GM12892 (cell line): ENCODE measurements around the gene SOD1.

Experiments used
- DNase-seq: peaks from one replicate; pipeline ENCODE4 v3.0.0; 2011; ENCODE audit not compliant: insufficient read length
- FAIRE-seq: peaks from 2 replicates; lab custom pipeline; 2011; peaks lifted over from hg19 to GRCh38; lab: Jason Lieb, UNC
- POLR2A ChIP-seq: IDR thresholded peaks from 2 replicates; pipeline ENCODE4 v1.6.1; 2011; ENCODE audit warnings: low read depth, low read length, control low read depth
- POLR2AphosphoS5 ChIP-seq: IDR thresholded peaks from 2 replicates; pipeline ENCODE4 v1.6.1; 2011; ENCODE audit warnings: low read depth, low read length, control low read depth
- TAF1 ChIP-seq: IDR thresholded peaks from 2 replicates; pipeline ENCODE4 v1.6.1; 2011; ENCODE audit warnings: low read depth, mild to moderate bottlenecking, control low read depth, low read length, borderline replicate concordance

The SOD1 gene

GRCh38 chr21:31688603-31689368 is 29.3 kb downstream of the SOD1 start:
- FAIRE-seq (no peak), DNase-seq (no peak)
- no peak for TF ChIP-seq TAF1
- TF ChIP-seq POLR2A: no peak
- no peak for TF ChIP-seq POLR2AphosphoS5

GRCh38 chr21:31693222-31693621 is 33.7 kb downstream of the SOD1 start:
- DNase-seq (no peak), FAIRE-seq (no peak)
- TF ChIP-seq POLR2AphosphoS5 (no peak), POLR2A (no peak), TAF1 (no peak)

DNA sequence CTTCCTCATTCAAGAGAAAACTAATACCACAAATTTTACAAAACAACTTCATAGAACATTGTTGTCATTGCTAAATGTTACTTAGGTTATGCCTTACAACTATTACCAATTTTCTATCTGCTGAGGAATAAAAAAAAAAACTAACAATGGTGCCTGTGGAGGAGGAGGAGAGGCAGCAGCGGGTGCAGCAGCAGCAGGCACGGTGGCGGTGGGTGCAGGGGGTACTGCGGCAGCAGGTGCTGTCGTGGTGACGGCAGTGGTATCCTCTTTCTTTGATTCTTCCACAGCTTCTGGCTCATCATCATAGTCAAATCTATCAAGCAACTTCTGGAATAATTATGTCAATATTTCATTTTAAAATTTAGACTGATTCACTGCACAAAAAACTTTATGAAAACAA is 36.9 kb downstream of the SOD1 start:
- FAIRE-seq: no peak
- TF ChIP-seq POLR2AphosphoS5 (no peak), TAF1 (no peak), POLR2A (no peak)
- DNase-seq: no peak

DNA sequence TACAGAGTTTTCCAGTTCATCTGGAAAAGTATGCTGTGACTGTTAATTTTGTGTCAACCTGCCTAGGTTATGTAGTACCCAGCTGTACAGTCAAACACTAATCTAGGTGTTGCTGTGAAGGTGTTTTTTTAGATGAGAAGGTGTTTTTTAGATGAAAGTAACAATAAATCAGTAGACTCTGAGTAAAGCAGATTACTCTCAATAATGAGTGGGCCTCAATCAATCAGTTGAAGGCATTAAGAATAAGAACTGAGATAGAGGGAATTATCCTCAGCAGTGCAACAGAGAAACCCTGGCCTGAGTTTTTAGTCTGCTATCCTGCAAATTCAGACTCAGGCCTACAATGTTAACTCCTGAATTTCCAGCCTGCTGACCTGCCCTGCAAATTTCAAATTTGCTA is 39.0 kb downstream of the SOD1 start:
- no peak for FAIRE-seq
- DNase-seq: no peak
- TF ChIP-seq TAF1: no peak
- TF ChIP-seq POLR2AphosphoS5: no peak
- TF ChIP-seq POLR2A: no peak

GRCh38 chr21:31700040-31700439 is 40.5 kb downstream of the SOD1 start:
- no peak for FAIRE-seq
- DNase-seq: no peak
- no peak for TF ChIP-seq POLR2A
- no peak for TF ChIP-seq TAF1
- TF ChIP-seq POLR2AphosphoS5: no peak

DNA sequence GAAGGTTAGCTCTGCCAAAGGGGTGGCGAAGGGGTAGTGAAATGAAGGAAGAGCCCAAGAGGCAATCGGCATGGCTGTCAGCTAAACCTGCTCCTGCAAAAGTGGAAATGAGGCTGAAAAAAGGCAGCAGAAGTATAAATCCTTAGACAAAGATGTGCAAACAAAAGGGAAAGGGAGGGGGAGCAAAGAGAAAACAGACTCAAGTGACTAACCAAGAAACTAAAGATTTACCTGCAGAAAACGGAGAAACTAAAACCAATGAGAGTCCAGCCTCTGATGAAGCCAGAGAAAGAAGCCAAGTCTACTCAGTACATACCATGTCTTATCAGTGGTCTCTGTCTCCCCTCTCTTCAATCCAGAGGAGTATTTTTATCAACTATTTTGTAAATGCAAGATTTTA is 47.1 kb downstream of the SOD1 start:
- FAIRE-seq (no peak), DNase-seq (no peak)
- TF ChIP-seq POLR2A (no peak), POLR2AphosphoS5 (no peak), TAF1 (no peak)

DNA sequence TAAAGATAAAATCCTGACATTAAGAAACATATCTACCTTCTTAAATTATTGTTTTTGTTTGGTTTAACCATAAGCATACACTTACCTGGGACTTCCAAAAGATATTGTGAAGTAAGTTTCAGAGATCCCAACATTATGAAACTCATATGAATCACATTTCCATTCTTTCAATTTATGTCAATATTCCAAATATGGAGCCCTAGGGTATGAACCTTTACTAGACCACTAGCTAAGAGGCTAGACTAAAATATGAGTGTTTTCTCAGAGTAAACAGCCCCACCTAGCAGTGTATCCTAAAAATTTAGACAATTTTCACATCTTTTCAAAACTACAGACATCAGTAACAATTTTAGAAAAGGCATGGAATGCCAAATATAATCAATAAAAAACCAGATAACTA is 48.0 kb downstream of the SOD1 start:
- no peak for DNase-seq
- no peak for TF ChIP-seq POLR2AphosphoS5
- TF ChIP-seq POLR2A: no peak
- TF ChIP-seq TAF1: no peak
- no peak for FAIRE-seq

- DNase-seq (no peak), FAIRE-seq (no peak)
- TF ChIP-seq TAF1 (no peak), POLR2AphosphoS5 (no peak), POLR2A (no peak)
These were observed 49.0 kb downstream of the SOD1 start for GRCh38 chr21:31708541-31708940.

DNA sequence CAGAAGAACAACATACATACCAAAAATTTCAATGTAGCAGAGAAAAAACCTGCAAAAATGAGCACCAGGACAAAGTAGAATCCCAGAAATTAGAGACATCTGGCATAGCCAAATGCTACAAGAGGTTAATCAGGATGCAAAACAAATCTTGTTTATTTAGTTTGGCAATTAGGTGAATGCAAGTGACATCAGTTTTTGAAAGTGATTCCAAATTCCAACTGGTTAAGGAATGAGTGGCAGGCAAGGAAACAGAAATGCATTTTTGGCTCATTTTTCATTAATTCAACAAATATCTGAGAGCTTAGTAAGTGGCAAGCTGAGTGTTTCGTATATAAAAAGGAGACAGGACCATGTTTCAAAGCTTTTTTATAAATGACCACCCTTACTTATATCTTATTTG is 51.1 kb downstream of the SOD1 start:
- no peak for FAIRE-seq

DNA sequence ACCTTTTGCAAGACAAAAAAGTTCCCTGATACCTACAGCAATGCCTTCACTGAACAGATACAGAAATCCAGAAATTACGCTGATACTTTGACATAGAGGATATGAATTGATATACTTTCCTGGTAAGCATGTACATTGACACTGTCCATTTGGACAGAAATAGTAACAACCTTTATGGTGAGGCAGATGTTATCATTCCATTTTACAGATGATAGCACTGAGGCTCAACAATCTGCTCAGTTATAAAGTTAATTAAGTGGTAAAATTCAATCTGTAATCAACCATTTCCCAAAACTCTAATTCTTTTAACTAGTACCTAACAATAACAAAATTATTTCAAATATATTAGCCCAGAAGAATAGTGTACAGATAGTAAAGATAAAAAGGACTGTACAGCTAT is 51.8 kb downstream of the SOD1 start:
- no peak for DNase-seq
- TF ChIP-seq POLR2A (no peak), TAF1 (no peak), POLR2AphosphoS5 (no peak)
- no peak for FAIRE-seq

More for the DNA sequence above, 51.1 kb downstream of the SOD1 start:
- TF ChIP-seq TAF1 (no peak), POLR2AphosphoS5 (no peak), POLR2A (no peak)
- no peak for DNase-seq

- TF ChIP-seq POLR2AphosphoS5 (no peak), TAF1 (no peak), POLR2A (no peak)
- DNase-seq (no peak), FAIRE-seq (no peak)
These were observed 52.3 kb downstream of the SOD1 start for GRCh38 chr21:31711745-31712285.

GRCh38 chr21:31713115-31713514 is 53.6 kb downstream of the SOD1 start:
- TF ChIP-seq POLR2AphosphoS5 (no peak), POLR2A (no peak)
- FAIRE-seq (no peak), DNase-seq (no peak)
